ENCODE measurements around the gene SHISAL2B. TPM values are rescaled to one million over a fixed set of nuclear protein-coding genes. Genes with fewer than 3 reads are reported as not detected.
"Not testable (repeated sequence)": the region's sequence is repeated elsewhere in the genome, so short reads cannot be mapped to it uniquely, and the experiment has no call there.

Gene SHISAL2B
- total RNA-seq, 1 donor: not detected

- Histone ChIP-seq H3K4me1 (ENCODE audit: insufficient read depth, low read length) (no peaks in the 10 kb centered on the region), H3K4me3 (ENCODE audit: low read length) (no peak overlapping the region), H3K9me3 (ENCODE audit: low read depth, low read length) (no peaks in the 10 kb centered on the region), H3K27me3 (ENCODE audit: insufficient read depth, low read length) (no peaks in the 10 kb centered on the region)
Measured at GRCh38 chr5:64682608-64683007, 7.7 kb upstream of the SHISAL2B start.

DNA sequence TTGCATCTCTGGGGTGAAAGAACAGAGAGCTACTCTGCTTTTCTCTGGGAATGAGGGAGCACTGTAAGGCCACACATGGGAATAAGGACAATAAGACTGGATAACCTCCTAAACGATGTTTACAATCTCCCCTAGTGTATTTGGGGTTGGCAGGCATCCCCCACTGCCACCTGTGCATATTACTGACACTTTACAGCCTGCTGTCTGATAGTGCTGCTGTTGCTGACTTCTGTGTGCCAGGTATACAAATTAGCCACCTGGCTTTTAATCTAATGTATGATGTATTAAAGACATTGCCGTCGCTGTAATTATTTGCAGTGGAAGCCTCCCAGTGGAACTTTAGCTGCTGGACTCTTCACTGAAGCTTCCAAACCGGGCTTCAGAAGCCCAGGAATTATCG is 4.4 kb upstream of the SHISAL2B start:
- H3K4me1 ChIP-seq (ENCODE audit: insufficient read depth, low read length): no peaks in the 10 kb centered on the region
- H3K27me3 ChIP-seq (ENCODE audit: insufficient read depth, low read length): peaks cover 29% of the 10 kb centered on the region
- H3K9me3 ChIP-seq (ENCODE audit: low read depth, low read length): no peaks in the 10 kb centered on the region
- H3K4me3 ChIP-seq (ENCODE audit: low read length): no peak overlapping the region

DNA sequence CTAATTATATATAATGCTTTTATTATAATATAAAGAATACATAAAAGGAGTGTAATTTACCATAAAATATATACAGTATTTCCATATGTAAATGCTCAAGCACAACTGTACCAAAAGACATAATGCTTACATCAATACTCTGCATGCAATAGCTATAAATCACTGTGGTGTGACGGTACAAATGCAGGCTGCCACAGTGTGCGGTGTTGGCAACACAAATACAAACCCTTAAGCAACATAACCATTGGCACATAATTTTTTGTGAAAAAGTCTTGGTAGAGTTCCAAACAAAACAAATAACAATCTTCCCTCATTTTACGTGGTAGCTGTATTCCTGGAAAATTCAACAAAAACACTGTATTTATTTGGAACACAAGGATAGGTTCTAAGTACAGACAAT is 1.9 kb upstream of the SHISAL2B start:
- Histone ChIP-seq H3K27me3 (ENCODE audit: insufficient read depth, low read length) (peaks cover 49% of the 10 kb centered on the region), H3K9me3 (ENCODE audit: low read depth, low read length) (no peaks in the 10 kb centered on the region), H3K4me3 (ENCODE audit: low read length) (no peak overlapping the region), H3K4me1 (ENCODE audit: insufficient read depth, low read length) (no peaks in the 10 kb centered on the region)

- H3K9me3 ChIP-seq (ENCODE audit: low read depth, low read length): no peaks in the 10 kb centered on the region
- peaks cover 53% of the 10 kb centered on the region for H3K27me3 ChIP-seq (ENCODE audit: insufficient read depth, low read length)
- H3K4me1 ChIP-seq (ENCODE audit: insufficient read depth, low read length): no peaks in the 10 kb centered on the region
- H3K4me3 ChIP-seq (ENCODE audit: low read length): no peak overlapping the region
Measured at GRCh38 chr5:64688965-64689364, 1.3 kb upstream of the SHISAL2B start.

GRCh38 chr5:64690104-64690416 is 243 bp upstream of the SHISAL2B start:
- H3K4me1 ChIP-seq (ENCODE audit: insufficient read depth, low read length): no peaks in the 10 kb centered on the region
- H3K4me3 ChIP-seq (ENCODE audit: low read length): no peak overlapping the region
- no peaks in the 10 kb centered on the region for H3K9me3 ChIP-seq (ENCODE audit: low read depth, low read length)
- peaks cover 53% of the 10 kb centered on the region for H3K27me3 ChIP-seq (ENCODE audit: insufficient read depth, low read length)

GRCh38 chr5:64691291-64691690 is 988 bp downstream of the SHISAL2B start:
- Histone ChIP-seq H3K27me3 (ENCODE audit: insufficient read depth, low read length) (peaks cover 53% of the 10 kb centered on the region), H3K9me3 (ENCODE audit: low read depth, low read length) (no peaks in the 10 kb centered on the region), H3K4me1 (ENCODE audit: insufficient read depth, low read length) (no peaks in the 10 kb centered on the region), H3K4me3 (ENCODE audit: low read length) (no peak overlapping the region)

- H3K27me3 ChIP-seq (ENCODE audit: insufficient read depth, low read length): peaks cover 46% of the 10 kb centered on the region
- H3K4me1 ChIP-seq (ENCODE audit: insufficient read depth, low read length): no peaks in the 10 kb centered on the region
- peaks cover 6% of the 10 kb centered on the region for H3K9me3 ChIP-seq (ENCODE audit: low read depth, low read length)
- H3K4me3 ChIP-seq (ENCODE audit: low read length): no peak overlapping the region
Measured at GRCh38 chr5:64693636-64694035, 3.3 kb downstream of the SHISAL2B start.

- peaks cover 18% of the 10 kb centered on the region for H3K27me3 ChIP-seq (ENCODE audit: insufficient read depth, low read length)
- not testable (repeated sequence) for H3K4me1 ChIP-seq (ENCODE audit: insufficient read depth, low read length); H3K9me3 ChIP-seq (ENCODE audit: low read depth, low read length)
Measured at GRCh38 chr5:64696414-64696813, 6.1 kb downstream of the SHISAL2B start.

GRCh38 chr5:64700765-64701164 is 10.5 kb downstream of the SHISAL2B start:
- Histone ChIP-seq H3K27me3 (ENCODE audit: insufficient read depth, low read length) (peaks cover 13% of the 10 kb centered on the region), H3K4me1 (ENCODE audit: insufficient read depth, low read length) (no peaks in the 10 kb centered on the region), H3K9me3 (ENCODE audit: low read depth, low read length) (peaks cover 6% of the 10 kb centered on the region), H3K4me3 (ENCODE audit: low read length) (no peak overlapping the region)

More at GRCh38 chr5:64696414-64696813, 6.1 kb downstream of the SHISAL2B start:
- not testable (repeated sequence) for H3K4me3 ChIP-seq (ENCODE audit: low read length)

GRCh38 chr5:64706074-64706473 is 15.8 kb downstream of the SHISAL2B start:
- H3K4me3 ChIP-seq (ENCODE audit: low read length); H3K9me3 ChIP-seq (ENCODE audit: low read depth, low read length); H3K4me1 ChIP-seq (ENCODE audit: insufficient read depth, low read length): not testable (repeated sequence)
- peaks cover 13% of the 10 kb centered on the region for H3K27me3 ChIP-seq (ENCODE audit: insufficient read depth, low read length)

GRCh38 chr5:64707191-64707590 is 16.9 kb downstream of the SHISAL2B start:
- no peak overlapping the region for H3K4me3 ChIP-seq (ENCODE audit: low read length)
- H3K4me1 ChIP-seq (ENCODE audit: insufficient read depth, low read length): no peaks in the 10 kb centered on the region
- H3K27me3 ChIP-seq (ENCODE audit: insufficient read depth, low read length): peaks cover 13% of the 10 kb centered on the region
- H3K9me3 ChIP-seq (ENCODE audit: low read depth, low read length): no peaks in the 10 kb centered on the region

DNA sequence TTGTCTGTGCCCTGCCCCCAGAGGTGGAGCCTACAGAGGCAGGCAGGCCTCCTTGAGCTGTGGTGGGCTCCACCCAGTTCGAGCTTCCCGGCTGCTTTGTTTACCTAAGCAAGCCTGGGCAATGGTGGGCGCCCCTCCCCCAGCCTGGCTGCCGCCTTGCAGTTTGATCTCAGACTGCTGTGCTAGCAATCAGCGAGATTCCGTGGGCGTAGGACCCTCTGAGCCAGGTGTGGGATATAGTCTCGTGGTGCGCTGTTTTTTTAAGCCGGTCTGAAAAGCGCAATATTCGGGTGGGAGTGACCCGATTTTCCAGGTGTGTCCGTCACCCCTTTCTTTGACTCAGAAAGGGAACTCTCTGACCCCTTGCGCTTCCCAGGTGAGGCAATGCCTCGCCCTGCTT is 24.2 kb downstream of the SHISAL2B start:
- not testable (repeated sequence) for H3K27me3 ChIP-seq (ENCODE audit: insufficient read depth, low read length); H3K4me1 ChIP-seq (ENCODE audit: insufficient read depth, low read length); H3K9me3 ChIP-seq (ENCODE audit: low read depth, low read length); H3K4me3 ChIP-seq (ENCODE audit: low read length)

- Histone ChIP-seq H3K27me3 (ENCODE audit: insufficient read depth, low read length) (no peaks in the 10 kb centered on the region), H3K4me3 (ENCODE audit: low read length) (no peak overlapping the region), H3K4me1 (ENCODE audit: insufficient read depth, low read length) (no peaks in the 10 kb centered on the region), H3K9me3 (ENCODE audit: low read depth, low read length) (no peaks in the 10 kb centered on the region)
Measured at GRCh38 chr5:64722588-64722987, 32.3 kb downstream of the SHISAL2B start.

GRCh38 chr5:64727150-64727549 is 36.8 kb downstream of the SHISAL2B start:
- H3K9me3 ChIP-seq (ENCODE audit: low read depth, low read length): no peaks in the 10 kb centered on the region
- no peaks in the 10 kb centered on the region for H3K4me1 ChIP-seq (ENCODE audit: insufficient read depth, low read length)
- no peak overlapping the region for H3K4me3 ChIP-seq (ENCODE audit: low read length)
- no peaks in the 10 kb centered on the region for H3K27me3 ChIP-seq (ENCODE audit: insufficient read depth, low read length)

GRCh38 chr5:64742411-64742810 is 52.1 kb downstream of the SHISAL2B start:
- H3K4me3 ChIP-seq (ENCODE audit: low read length): no peak overlapping the region
- H3K27me3 ChIP-seq (ENCODE audit: insufficient read depth, low read length): no peaks in the 10 kb centered on the region
- no peaks in the 10 kb centered on the region for H3K9me3 ChIP-seq (ENCODE audit: low read depth, low read length)
- no peaks in the 10 kb centered on the region for H3K4me1 ChIP-seq (ENCODE audit: insufficient read depth, low read length)

DNA sequence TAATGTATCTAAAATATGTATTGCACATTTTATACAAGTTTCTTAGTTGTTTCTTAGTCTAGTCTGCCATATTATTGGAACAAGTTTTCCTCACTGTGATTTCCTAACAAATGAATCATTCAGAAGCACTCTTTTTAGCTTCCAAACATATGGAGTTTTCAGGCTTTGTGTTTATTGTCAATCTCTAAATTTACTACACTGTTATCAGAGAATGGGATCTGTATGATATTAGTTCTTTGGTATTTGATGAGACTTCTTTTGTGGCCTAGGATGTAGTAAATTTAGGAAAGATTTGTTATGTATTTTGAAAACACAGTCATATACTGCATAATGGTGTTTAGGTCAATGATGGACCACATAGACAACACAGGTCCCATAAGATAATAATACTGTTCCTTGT is 52.5 kb downstream of the SHISAL2B start:
- Histone ChIP-seq H3K4me1 (ENCODE audit: insufficient read depth, low read length) (no peaks in the 10 kb centered on the region), H3K4me3 (ENCODE audit: low read length) (no peak overlapping the region), H3K27me3 (ENCODE audit: insufficient read depth, low read length) (no peaks in the 10 kb centered on the region)

DNA sequence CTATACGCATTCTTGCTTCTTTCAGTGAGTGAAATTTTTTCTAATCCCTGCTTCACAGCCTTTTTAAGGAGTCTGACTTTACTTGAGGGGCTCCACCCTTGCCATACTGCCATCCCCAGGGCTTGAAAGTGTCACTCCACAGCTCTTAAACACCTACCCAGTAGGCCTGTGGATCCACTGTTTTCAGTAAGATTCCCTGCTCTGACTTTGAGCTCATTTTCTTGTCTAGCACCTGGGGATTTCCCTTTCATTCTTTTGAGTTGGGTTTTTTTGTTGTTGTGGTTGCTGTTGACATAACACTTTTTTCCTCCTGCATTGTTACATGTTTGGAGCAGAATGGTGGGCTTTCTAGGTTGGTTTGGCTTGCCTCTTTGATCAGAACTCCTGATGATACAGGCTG is 54.6 kb downstream of the SHISAL2B start:
- no peak overlapping the region for H3K4me3 ChIP-seq (ENCODE audit: low read length)
- no peaks in the 10 kb centered on the region for H3K27me3 ChIP-seq (ENCODE audit: insufficient read depth, low read length)
- H3K4me1 ChIP-seq (ENCODE audit: insufficient read depth, low read length): no peaks in the 10 kb centered on the region
- no peaks in the 10 kb centered on the region for H3K9me3 ChIP-seq (ENCODE audit: low read depth, low read length)

More for the DNA sequence above, 52.5 kb downstream of the SHISAL2B start:
- no peaks in the 10 kb centered on the region for H3K9me3 ChIP-seq (ENCODE audit: low read depth, low read length)

Data from mononuclear cell (primary cell).